Measurements from ENCODE around the gene IGLL1.
"Not testable (repeated sequence)": the region's sequence is repeated elsewhere in the genome, so short reads cannot be mapped to it uniquely, and the experiment has no call there.

The IGLL1 gene

DNA sequence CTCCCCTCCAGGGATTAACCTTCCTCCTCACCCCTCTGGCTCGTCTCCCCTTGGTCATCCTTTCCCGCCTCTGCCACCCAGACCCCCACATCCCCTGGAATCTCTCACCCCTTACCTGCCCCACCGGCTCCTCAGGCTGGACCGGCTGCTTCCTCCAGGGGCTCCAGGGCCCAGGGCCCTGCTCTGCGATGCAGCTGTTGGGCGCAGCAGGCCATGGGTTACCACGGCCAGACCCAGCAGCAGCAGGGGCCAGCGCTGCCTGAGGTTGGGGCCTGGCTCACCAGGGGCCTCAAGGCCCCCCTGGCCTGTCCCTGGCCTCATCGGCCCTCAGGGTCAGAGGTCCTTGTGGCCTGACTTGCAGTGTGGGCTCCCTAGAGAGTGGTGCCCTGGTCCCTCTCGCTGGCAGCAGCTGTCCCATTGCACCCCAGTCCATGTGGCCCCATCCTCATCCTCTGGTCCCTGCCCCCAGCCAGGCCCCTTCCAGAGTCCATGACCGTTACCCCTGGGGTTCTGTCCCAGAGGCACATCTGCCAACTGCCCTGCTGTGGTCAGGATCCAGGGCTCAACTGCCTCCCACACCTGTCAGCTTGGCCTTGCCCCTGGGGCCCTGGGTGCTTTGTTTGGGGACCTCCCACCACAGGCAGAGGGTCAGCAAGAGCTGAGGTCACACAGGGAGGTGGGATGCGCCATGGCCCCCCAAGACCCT is at the start of gene IGLL1:
Gene IGLL1, minus strand, starts transcription at position 421 of the 706 bp plus-strand sequence. Its CDS starts 100 bp downstream, at position 321.
- no peak for DNase-seq

DNA sequence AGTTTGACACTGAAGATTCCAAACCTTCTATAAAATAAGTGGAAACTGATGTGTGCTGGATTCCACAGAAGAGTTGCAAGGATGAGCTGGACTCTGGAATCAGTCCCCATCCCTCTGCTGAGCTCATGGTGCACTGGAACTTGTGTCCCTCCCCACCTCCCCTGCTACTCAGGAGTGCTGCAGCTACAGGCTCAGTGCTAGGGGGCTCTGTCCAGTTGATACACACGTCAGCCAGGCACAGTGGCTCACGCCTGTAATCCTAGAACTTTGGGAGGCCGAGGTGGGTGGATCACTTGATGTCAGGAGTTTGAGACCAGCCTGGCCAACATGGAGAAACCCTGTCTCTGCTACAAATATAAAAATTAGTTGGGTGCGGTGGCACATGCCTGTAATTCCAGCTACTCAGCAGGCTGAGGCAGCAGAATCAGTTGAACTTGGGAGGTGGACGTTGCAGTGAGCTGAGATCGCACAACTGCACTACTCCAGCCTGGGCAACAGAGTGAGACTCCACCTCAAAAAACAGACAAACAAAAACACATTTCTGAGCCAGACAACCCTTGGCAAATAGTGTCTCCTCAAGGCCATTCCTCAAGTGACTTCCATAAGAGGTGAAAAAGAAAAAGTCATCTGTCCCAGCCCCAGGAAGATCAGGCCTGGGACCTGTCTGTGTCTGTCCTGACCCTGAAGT is 48.1 kb upstream of the IGLL1 start:
- DNase-seq, result not testable (repeated sequence)

DNA sequence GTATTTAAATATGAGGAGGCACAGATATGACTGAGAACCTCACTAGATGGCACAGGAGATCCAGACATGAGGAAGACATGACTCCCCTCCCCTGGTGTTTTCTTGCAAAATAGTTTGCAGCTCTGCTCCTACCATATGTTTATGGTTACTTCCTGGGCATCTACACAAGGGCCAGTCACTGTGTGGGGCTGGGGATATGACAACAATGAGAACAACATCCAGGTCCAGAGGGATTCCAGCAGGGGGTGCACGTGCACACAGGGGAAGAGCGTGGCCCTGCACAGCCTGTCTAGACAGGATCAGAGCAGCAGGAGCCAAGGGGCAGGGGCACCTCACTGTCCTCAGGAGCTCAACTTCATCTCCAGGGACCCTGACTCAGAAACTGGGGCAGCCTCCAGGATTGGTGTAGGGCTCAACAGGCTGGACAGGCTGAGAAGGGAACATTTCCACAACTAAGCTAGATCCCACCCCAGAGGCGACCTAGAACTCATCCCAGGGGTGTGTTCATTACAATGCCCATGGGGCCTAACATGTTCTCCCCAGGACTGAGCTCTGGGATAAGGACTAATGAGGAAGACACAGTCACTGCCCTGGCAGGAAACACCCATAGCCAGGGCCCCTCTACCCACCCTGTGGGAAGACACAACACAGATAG is 47.4 kb upstream of the IGLL1 start:
- peak; percentile 24 for DNase-seq

DNA sequence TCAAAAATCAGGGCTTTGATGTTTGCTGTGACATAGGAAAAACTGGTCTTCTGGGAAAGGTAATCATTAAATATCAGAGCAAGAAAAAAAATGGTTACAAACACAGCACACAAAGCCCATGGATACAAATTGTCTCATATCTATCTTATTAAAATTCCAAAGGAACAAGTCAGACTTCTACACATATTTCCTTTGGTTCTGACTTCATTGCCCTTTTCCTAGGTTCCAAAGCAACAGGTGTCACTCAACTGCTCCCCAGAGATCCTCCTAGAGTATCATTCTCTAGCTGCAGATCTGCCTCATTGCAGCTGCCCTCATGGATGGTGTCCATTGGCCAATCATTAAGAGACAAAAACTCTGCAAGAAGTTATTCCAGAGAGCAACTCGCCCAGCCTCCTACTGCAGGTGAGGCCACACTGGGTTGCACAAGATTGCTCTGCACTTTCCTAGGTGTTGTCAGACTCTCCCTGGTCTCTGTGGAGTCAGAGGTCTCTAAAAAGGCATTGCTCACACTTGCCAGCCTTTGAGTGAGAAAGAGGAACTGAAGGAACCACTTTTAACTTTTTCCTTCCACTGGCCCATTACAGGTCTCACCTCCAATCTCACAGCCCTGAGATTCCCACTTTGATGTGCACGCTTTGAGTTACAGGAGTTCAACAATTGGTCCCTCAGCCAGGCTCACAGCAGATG is 46.3 kb upstream of the IGLL1 start:
- DNase-seq, result no peak

DNA sequence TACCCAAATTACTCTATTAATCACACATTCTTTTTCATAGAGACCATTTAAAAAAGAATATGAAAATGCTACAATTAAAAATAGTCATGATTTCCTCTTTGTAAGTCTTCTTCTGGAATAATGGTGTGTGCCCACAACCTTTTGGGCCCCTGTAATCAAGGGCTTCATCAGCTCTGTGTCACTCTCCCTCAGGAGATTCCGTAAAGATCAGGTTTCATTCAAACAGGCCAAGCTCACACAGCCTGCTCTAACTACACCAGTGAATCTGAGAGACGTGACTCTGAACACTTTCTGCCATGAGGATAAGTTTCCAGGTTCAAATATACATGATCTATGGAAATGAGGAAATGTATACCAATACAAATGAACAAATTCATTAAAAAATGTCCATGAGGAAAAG is 42.5 kb upstream of the IGLL1 start:
- peak; percentile 6 for DNase-seq

DNA sequence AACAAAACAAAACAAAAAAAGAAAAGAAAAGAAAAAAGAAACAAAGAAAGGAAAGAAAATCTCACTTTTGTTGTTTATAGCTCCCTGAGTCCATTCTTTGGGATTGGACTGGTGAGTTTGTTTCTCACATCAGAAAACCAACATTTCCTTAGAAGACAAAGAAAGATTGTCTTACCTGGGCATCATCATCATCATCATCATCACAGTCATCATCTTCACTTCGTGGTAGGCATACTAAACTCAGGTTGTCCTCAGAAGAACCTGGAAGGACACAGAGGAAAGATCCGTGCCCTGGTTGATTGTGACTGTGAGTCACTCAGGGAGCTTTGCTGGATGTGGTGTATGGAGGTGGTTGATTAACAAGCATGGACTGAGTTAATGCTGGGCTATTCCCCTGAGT is 41.8 kb upstream of the IGLL1 start:
- DNase-seq, result not testable (repeated sequence)

DNA sequence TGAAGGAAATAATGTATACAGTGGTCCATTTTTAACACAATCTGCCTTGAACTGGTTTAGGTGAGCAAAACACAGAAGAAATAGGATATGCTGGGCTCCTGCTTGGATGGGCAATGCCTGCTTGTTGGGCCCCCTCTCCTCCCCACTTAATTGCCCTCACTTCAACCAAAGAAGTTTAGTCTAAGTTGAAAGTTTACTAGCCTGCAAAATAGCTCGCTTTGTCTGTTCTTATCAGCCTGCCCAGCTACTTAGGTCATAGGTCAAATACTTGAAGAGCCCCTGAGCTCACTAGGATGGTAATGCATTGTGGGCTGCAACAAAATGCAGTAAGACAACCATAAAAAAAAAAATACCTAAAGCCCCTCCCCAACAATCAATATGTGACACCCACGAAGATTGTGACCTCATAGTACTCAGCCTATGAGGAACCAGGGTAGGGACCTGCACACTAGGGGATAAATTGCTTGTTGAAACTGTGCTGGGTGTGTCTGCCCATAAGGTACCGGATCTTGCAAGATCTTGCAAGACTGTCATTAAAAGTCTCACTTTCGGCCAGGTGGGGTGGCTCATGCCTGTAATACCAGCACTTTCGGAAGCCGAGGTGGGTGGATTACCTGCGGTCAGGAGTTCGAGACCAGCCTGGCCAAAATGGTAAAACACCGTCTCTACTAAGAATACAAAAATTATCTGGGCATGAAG is 41.1 kb upstream of the IGLL1 start:
- DNase-seq, result no peak

DNA sequence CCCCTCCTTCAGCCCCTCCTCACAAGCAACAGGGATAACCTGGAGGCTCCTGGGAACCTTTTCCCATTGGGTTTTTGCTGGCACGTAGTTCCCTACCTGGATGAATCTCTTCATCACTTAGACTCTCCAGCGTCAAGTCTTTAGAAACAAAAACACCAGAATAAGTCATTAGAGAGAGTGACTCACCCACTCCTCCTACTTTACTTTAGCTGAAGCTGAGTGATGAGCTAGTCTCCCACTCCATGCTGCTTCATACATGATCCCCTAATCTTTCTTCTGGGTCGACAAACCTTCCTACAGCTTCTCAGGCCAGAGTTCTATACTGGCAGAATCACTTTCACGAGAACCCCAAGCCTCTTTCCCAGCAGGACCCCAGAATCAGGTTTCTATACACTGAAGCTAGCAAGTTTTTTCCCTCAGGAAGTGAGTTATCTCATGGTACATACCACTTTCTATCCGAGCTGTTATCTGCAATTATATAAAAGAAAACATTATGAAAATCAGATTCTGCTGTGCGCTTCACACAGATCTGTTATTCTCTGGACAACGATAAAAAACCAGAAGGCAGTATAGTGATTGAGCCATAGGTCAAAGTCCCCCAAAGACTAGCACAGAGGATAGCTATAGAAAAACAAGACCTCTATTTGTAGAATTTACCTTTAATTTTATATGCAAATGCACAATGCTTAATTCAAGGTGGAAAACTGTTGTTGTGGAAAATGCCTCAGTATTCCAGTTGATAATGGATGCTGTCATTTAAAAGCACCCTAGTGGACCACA is 33.3 kb upstream of the IGLL1 start:
- no peak for DNase-seq

DNA sequence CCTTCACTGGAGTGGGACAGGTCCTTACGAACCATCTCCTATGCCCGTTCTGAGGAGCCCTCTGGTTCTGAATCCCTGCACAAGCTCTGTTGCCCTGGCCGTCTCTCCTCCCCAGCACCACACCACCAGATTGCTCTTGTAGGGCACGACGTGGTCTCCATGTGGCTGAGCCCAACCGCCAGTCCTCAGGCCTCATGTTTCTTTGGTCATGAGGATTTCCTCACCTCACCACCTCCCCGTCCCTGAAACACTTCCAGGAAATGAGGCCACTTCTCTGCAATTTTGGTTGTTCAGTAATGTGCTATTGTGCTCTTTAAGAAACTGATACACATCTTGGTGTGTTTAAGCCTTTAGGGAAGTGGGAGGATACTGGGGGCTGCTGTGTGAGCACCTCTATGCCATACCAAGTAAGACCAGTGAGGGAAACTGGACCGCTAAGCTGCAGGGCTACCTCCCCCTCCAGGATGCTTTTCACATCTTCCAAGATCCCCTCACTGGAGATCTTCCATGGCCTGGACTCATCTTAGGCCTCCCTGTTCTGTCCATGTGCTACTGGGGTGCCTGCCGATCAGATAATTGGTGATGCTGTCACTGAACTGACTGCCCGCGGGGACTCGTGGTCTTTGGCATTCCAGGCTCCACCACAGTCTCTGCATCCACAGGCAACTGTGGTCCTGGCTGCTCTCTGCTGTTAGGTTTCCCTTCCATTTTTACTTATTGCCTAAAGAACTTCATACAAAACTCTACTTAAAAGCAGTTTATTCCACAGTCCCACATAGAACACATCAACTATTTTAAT is 30.1 kb upstream of the IGLL1 start:
- DNase-seq, result no peak

DNA sequence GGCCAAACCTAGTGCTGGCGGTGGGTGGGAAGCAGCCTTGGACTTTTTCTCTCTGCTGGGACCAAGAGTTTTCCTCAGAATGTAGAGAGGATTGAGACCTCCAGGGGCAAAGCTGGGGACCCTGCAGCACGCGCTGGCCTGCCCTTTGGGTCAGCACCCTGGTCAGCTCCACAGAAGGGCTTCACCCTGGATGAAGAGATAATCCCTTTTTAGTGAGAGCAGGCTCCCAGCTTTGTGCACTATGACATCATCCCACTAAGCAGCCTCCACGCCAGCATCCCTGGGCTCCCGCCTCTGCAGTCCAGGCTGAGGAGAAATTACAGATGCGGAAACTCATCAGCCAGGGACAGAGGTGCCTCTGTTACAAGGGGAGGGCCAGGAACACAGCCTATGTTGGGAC is 28.5 kb upstream of the IGLL1 start:
- peak; percentile 26 for DNase-seq

DNA sequence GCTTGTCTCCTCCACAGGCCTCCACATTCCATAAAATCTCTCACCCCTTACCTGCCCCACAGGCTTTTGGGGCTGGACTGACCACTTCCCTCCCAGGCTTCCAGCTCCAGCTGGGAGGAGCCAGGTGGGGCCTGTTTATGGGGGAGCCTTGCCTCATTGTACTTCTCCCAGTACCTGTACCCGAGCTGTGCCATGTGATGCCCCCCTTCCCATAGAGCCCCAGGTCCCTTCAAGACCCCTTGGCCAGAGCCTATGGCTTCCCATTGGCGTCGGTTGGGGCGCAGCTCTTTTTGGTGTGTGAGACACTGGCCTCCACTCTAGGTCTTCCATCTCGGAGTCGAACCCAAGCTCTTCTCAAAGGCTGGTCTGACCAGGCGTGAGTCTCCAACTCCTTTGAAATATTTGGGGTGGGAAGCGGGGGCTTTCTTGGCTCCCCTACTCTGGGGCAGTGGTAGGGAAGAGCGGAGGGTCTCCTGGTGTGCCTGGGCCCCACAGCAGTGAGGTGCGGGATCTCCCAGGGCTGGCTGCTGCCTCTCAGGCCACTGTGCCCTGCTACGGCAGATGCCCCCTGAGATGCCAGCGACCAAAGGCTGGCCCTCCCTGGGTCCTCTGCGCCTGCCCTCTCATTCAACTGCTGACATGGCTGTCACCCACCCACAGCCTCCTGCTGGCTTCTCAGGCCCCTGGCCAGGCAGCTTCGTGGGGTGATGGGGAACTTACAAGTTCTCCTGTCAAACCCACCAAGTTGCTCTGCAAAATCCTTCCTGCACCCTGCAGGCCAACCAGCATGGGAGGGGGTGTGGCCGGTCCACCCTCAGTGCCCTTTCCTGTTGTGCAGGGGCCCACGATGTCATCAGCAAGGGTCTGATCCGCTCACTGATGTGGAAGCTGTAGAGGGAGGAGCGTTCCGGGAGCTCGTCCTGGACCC is 26.4 kb upstream of the IGLL1 start:
- no peak for DNase-seq

DNA sequence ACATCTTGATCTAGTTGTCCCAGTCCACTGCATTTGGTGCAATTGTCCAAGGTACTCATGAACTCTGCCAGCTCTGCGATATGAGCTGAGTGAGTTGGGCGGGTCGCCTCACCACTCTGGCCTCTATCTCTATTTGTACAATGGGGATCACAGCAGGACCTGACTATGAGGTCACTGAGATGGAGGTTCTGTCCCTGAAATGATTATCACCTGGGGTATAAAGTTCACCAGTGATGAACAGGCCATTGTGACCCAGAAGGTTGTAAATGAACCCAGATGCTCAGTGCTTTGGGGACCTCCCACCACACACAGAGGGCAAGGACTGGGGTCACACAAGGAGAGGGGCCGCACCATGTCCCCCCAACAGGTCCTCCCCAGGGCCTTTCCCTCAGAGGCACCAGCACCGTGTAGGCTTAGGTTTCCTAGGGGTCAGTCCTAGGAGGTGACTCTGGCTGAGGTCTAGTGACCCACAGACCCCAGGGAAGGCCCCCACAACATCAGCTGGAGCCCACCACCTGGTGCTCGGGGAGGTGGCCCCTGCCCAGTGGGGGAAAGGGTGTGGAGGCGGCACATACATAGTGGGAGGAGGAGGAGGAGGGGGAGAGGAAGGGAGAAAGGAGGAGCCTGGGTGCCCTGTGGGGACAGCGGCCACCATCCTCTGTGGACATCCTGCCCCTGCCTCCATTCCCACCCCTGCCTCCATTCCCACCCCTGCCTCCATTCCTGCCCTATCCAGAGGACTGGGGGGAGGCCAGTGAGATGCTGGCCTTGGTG is 25.0 kb upstream of the IGLL1 start:
- no peak for DNase-seq

DNA sequence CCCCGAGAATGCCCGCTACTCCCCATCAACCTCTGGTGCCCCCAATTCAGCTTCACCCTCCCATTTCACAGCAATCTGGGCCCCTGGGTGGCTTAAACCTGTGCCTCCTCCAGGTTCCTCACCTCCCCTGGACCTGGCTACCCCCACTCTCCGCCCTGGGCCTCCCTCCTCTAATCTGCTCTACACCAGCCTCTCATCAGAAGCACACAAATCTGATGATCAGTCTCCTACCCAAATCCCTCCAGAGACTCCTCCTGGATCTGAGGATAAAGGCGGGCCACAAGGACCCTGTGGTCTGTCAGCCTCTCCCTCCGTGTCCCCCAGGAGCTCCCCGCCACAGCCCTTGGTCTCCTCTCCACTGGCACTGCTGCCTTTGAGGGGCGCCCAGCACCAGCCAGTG is 23.2 kb upstream of the IGLL1 start:
- no peak for DNase-seq

DNA sequence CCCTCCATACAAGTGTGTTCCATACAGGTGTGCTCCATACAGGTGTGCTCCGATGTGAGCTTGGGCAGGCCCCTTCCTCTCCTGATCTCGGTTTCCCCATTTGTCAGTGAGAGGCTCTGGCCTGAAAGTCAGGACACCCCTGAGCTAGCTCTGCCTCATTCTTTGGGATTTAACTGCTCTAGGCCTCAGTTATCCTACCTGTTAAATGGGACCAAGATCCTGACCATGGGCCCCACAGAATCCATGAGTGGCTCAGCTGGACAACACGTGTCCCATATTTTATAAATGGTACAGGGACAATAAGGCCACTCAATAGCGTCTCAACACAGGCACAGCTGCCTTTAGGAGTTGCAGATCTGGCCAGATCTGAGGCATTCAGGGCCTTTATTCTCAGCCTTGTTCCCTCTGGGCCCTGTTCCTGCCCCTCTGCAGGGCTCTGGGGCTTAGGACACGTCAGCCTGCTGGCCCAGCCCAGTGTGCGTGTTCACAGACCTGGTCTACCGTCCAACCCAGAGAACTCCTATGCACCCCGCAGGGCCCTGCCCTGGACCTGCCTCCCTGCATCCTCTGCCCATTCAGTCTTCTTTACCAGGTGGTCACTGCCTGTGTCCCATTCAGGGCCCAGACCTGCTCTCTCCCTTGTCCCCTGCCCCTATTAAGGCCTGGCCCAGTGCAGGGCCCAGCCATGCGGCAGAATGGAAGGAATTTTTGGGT is 18.9 kb upstream of the IGLL1 start:
- no peak for DNase-seq

DNA sequence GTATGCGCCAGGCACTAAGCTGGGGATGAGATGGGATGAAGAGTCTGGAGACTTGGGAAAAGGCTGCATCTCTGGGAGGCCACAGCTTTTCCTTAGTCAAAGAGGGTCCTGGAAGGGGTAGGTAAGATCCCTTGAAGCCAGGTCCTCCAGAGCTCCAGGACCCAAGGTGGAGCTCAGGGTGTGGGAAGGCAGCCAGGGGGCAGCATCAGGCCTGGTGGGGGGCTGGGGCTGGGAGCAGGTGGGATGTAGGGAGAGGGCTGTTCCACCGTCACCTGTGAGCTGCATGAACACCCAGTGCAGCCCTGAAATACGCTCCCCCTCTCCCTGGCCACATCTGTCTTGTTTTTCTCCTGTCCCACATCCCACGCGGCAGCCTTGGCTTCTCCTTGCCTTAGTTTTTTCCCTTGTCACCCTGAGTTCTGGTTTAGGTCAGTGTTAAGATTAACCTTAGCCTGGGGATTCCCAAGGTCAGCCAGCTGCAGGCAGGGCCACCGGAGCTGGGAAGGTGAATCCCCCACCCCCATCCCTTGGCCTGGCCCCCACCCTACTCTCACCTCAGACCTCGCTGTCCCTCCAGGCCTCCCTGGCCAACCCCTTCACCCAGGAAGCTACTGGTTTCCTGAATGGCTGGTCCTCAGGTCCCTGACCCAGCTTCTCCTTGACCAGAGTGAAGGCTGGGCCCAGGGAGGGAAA is 17.6 kb upstream of the IGLL1 start:
- DNase-seq, result not testable (repeated sequence)

DNA sequence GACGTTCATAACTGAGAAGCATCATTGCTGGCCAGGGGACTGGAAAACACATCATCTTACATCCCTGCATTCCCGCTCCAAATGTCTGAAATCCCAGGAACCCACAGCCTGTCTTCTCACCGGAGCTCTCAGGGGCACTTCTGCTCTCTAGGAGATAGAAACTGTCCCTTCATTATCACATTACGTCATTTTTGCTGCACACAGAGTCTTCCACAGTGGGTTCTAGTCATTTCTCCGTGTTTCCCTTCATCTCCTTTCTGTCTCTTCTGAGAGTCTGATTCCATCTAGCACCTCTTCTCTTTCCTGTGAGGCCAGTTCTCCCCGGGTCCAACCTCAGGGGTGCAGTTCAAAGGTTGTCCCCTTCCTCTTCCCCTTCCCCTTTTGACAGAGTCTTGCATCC is 15.8 kb upstream of the IGLL1 start:
- not testable (repeated sequence) for DNase-seq

DNA sequence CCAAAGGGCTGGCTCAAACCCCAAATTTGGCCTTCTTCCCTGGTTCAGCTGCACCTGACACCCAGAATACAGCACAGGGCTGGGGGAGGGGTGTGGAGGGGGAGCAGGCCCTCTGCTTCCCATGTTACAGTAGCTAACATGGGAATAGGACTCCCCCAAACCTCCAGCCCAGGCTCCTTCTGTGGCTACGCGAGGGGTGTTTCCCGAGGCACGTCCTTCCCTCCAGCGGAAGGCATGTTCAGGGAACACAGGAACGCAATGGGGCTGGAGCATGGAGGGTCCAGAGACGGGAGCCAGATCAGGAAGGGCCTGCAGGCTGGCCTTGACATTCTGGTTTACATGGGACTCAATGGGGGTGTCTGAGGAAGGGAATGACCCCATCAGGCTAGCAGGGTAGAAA is 11.8 kb upstream of the IGLL1 start:
- no peak for DNase-seq
